SK-N-SH (cell line): ENCODE measurements around the gene TCHP. TPM values are rescaled to one million over a fixed set of nuclear protein-coding genes. Genes with fewer than 3 reads are reported as not detected.

Experiments used
- CTCF ChIA-PET: fragments of 300-600, 350-600 bp; formaldehyde crosslinking; extraction: SDS; loops from one replicate; lab custom pipeline; 2021; lab: Yijun Ruan, JAX
- POLR2A ChIA-PET: fragments of 350-600 bp; sonication (Branson Sonifier 250); formaldehyde crosslinking; extraction: SDS; loops from one replicate; lab custom pipeline; 2020; ENCODE audit warnings: antibody characterized with exemption, inconsistent platforms; lab: Yijun Ruan, JAX
- DNase-seq: peaks from one replicate; pipeline ENCODE4 v3.0.0; 2012
- H2AFZ ChIP-seq: fragments of 200-600 bp; sonication (generic); 2 replicates; pipeline ENCODE4 v1.8.1; 2016; ENCODE audit warnings: antibody characterized with exemption, mild to moderate bottlenecking, low read depth
- H3F3A ChIP-seq: fragments of 200-600 bp; sonication (generic); replicated peaks from 2 replicates; pipeline ENCODE3; 2016; ENCODE audit warnings: antibody characterized with exemption, mild to moderate bottlenecking; ENCODE audit not compliant: insufficient read depth
- H3K27ac ChIP-seq, 2 experiments: fragments of 200-500 bp in 1 of 2; fragments of 200-600 bp in 1 of 2; sonication (Bioruptor generic) in 1 of 2; sonication (generic), shearing (Covaris generic) in 1 of 2; 2 replicates each; pipeline versions ENCODE4 v1.5.1 to v1.6.1; 2014 to 2016; ENCODE audit warnings: low read depth in 2 of 2, inconsistent platforms in 1 of 2, low read length in 1 of 2, mild to moderate bottlenecking in 1 of 2, mixed read lengths in 1 of 2
- H3K27me3 ChIP-seq: fragments of 200-600 bp; sonication (generic), shearing (Covaris generic); 2 replicates; pipeline ENCODE4 v1.6.1; 2016; ENCODE audit warnings: mixed run types; ENCODE audit not compliant: insufficient read depth
- H3K36me3 ChIP-seq, 2 experiments: fragments of 200-500 bp in 1 of 2; fragments of 200-600 bp in 1 of 2; sonication (Bioruptor generic) in 1 of 2; sonication (generic) in 1 of 2; replicated peaks in 1 of 2; 2 replicates each; pipeline versions ENCODE3 to v1.5.1; 2014 to 2016; ENCODE audit warnings: low read length in 1 of 2, mild to moderate bottlenecking in 1 of 2; ENCODE audit not compliant: insufficient read depth in 2 of 2, control insufficient read depth in 1 of 2
- H3K4me1 ChIP-seq, 2 experiments: fragments of 200-500 bp in 1 of 2; fragments of 200-600 bp in 1 of 2; sonication (Bioruptor generic) in 1 of 2; sonication (generic), shearing (Covaris generic) in 1 of 2; 2 replicates each; pipeline versions ENCODE4 v1.5.1 to v1.6.1; 2014 to 2016; ENCODE audit warnings: low read depth in 1 of 2, low read length in 1 of 2, mixed run types in 1 of 2; ENCODE audit not compliant: insufficient read depth in 2 of 2, control insufficient read depth in 1 of 2
- H3K4me2 ChIP-seq: fragments of 200-600 bp; sonication (generic), shearing (Covaris generic); 2 replicates; pipeline ENCODE4 v1.6.1; 2017; ENCODE audit warnings: mixed run types
- H3K4me3 ChIP-seq, 2 experiments: fragments of 200-500 bp in 1 of 2; fragments of 200-600 bp in 1 of 2; sonication (Bioruptor generic) in 1 of 2; sonication (generic), shearing (Covaris generic) in 1 of 2; 2 replicates each; pipeline versions ENCODE4 v1.5.1 to v1.8.1; 2014 to 2016; ENCODE audit warnings: low read depth in 2 of 2, inconsistent platforms in 1 of 2, low read length in 1 of 2, mild to moderate bottlenecking in 1 of 2, mixed read lengths in 1 of 2, moderate library complexity in 1 of 2
- H3K79me2 ChIP-seq: fragments of 200-600 bp; sonication (generic); 2 replicates; pipeline ENCODE4 v1.8.1; 2017; ENCODE audit warnings: mild to moderate bottlenecking; ENCODE audit not compliant: insufficient read depth
- H3K9ac ChIP-seq: fragments of 200-600 bp; sonication (generic); 2 replicates; pipeline ENCODE4 v1.6.1; 2017; ENCODE audit warnings: mixed run types
- H3K9me2 ChIP-seq: fragments of 200-600 bp; sonication (generic); 2 replicates; pipeline ENCODE4 v1.6.1; 2017; ENCODE audit warnings: mixed run types
- H3K9me3 ChIP-seq: fragments of 200-600 bp; sonication (generic); 2 replicates; pipeline ENCODE4 v1.6.1; 2017; ENCODE audit warnings: mixed run types, mild to moderate bottlenecking, moderate library complexity
- H4K20me1 ChIP-seq: fragments of 200-600 bp; sonication (generic); 2 replicates; pipeline ENCODE4 v1.6.1; 2017; ENCODE audit warnings: mild to moderate bottlenecking, mixed run types; ENCODE audit not compliant: insufficient read depth
- ELF1 ChIP-seq: IDR thresholded peaks from 2 replicates; pipeline ENCODE4 v1.4.0; 2012
- EZH2phosphoT487 ChIP-seq: fragments of 200-600 bp; sonication (generic); IDR thresholded peaks from 2 replicates; pipeline ENCODE4 v1.6.1; 2017; ENCODE audit warnings: low read depth, mixed run types, mild to moderate bottlenecking, antibody characterized with exemption, moderate library complexity, borderline replicate concordance
- RFX5 ChIP-seq: IDR thresholded peaks from 2 replicates; pipeline ENCODE4 v1.6.1; 2012; ENCODE audit warnings: mild to moderate bottlenecking, improper control_type of control experiment, low read length
- SMC3 ChIP-seq: IDR thresholded peaks from 2 replicates; pipeline ENCODE4 v1.6.1; 2012; ENCODE audit warnings: low read depth, low read length, improper control_type of control experiment
- TAF1 ChIP-seq: IDR thresholded peaks from 2 replicates; pipeline ENCODE4 v1.6.1; 2012; ENCODE audit warnings: low read depth, mild to moderate bottlenecking, low read length, moderate library complexity, borderline replicate concordance
- TEAD4 ChIP-seq: IDR thresholded peaks from 2 replicates; pipeline ENCODE4 v1.4.0; 2012; ENCODE audit warnings: mild to moderate bottlenecking, borderline replicate concordance; ENCODE audit not compliant: insufficient read depth
- WGBS: methylation state at CpG from one replicate; pipeline ENCODE4 v1.1.6; 2017; ENCODE audit warnings: low lambda C conversion rate; 5-methylcytosine and 5-hydroxymethylcytosine counted together
- polyA plus RNA-seq, 3 experiments: library from polyadenylated mRNA; depleted of rRNA; stranded (reverse); fragments of >200 nt; gene quantifications; 2 replicates each; pipeline ENCODE4 v1.2.3, GENCODE V29; 2012
- TF ChIP-seq, protein P1 (sequence below): IDR thresholded peaks from 2 replicates; pipeline ENCODE4 v1.4.0; 2012; ENCODE audit warnings: low read depth, borderline replicate concordance
- TF ChIP-seq, protein P2 (sequence below): IDR thresholded peaks from 2 replicates; pipeline ENCODE4 v1.4.0; 2012; ENCODE audit warnings: low read depth

Gene TCHP
- polyA plus RNA-seq, 1 of the 3 experiments (the other 2 are of a cell fraction), result 37.3 TPM

DNA sequence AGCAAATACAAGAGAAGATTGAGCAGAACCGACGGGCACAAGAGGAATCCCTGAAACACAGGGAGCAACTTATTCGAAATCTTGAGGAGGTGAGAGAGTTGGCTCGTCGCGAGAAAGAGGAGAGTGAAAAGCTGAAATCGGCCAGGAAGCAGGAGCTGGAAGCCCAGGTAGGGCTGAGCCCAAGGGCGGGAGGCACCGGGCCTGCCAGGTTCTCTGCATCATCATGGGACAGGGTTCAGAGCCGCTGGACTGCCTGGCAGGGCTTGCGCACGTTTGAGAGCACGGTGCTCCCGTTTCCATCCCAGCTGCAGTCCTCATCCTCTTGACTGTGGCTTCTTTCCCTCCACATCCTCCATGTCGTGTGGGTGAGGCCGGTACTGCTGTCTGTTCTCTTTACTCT lies 14.4 kb downstream of the TCHP start:
- CTCF ChIA-PET, result interaction anchor here (0.9 kb wide), 1 partner anchor 973 kb away, joined by 3 read pairs; no protein-coding TSS in a partner anchor
- H3K79me2 ChIP-seq, result no peaks in the 10 kb centered on the region
- H3F3A ChIP-seq, result peaks cover 4% of the 10 kb centered on the region
- peaks cover 26 to 51% of the 10 kb centered on the region in 2 experiments for H3K36me3 ChIP-seq
- no peaks in the 10 kb centered on the region for H3K9me3 ChIP-seq
- 92% methylated on average over 14 of the region's 16 CpGs for WGBS
- DNase-seq, result no peak
- POLR2A ChIA-PET, result no interaction called here
- H3K27me3 ChIP-seq, result no peaks in the 10 kb centered on the region
- no peak overlapping the region for H3K4me2 ChIP-seq
- no peak for TF ChIP-seq RFX5
- no peak for TF ChIP-seq EZH2phosphoT487
- no peak for TF ChIP-seq SMC3
- no peak for TF ChIP-seq ELF1
- TF ChIP-seq, protein P1, sequence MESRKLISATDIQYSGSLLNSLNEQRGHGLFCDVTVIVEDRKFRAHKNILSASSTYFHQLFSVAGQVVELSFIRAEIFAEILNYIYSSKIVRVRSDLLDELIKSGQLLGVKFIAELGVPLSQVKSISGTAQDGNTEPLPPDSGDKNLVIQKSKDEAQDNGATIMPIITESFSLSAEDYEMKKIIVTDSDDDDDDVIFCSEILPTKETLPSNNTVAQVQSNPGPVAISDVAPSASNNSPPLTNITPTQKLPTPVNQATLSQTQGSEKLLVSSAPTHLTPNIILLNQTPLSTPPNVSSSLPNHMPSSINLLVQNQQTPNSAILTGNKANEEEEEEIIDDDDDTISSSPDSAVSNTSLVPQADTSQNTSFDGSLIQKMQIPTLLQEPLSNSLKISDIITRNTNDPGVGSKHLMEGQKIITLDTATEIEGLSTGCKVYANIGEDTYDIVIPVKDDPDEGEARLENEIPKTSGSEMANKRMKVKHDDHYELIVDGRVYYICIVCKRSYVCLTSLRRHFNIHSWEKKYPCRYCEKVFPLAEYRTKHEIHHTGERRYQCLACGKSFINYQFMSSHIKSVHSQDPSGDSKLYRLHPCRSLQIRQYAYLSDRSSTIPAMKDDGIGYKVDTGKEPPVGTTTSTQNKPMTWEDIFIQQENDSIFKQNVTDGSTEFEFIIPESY, result no peak
- no peak for TF ChIP-seq TAF1
- TF ChIP-seq, protein P2, sequence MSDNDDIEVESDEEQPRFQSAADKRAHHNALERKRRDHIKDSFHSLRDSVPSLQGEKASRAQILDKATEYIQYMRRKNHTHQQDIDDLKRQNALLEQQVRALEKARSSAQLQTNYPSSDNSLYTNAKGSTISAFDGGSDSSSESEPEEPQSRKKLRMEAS, result no peak
- no peak for TF ChIP-seq TEAD4
- H3K9ac ChIP-seq, result no peak overlapping the region
- H3K4me1 ChIP-seq, result peaks cover 0 to 23% of the 10 kb centered on the region in 2 experiments; a peak in 1 of 4 replicates
- no peak overlapping the region for H2AFZ ChIP-seq
- H3K9me2 ChIP-seq, result no peaks in the 10 kb centered on the region
- no peak overlapping the region for H3K27ac ChIP-seq
- no peak overlapping the region for H3K4me3 ChIP-seq
- no peaks in the 10 kb centered on the region for H4K20me1 ChIP-seq

DNA sequence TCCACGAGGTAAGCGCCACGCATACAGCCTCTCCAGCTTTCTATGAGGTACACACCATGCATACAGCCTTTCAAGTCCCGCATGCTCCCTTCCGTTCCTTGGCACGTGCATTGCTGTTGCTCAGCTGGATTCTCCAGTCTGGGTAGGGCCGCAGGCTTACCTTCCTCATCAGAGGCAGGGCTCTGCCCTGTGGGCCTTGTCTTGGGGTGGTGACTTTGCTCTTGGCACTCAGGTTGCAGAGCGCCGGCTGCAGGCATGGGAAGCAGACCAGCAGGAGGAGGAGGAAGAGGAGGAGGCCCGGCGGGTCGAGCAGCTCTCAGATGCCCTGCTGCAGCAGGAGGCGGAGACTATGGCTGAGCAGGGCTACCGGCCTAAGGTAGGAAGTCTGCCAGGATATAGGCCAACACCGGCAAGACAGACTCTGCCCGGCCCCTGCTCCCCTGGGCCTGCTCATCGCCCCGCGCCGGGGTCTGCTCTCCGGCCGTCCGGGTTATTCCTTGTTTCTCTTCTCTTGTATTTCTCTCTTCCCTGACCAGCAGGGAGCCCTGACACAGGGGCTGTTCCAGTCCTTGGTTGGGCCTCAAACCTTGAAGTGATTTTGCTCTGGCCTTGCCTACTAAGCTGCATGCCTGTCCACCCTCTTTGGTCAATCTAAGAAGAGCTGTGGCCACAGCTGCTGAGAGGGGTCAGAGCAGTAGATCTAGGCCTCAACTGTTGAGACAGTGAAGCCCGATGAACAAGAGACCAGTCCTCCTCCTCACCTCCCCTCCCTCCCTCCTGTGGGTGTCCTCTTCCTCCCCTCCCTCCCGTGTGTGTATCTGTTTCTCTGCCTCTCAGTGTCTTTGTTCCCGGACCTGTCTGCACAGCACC lies 15.3 kb downstream of the TCHP start:
- Histone ChIP-seq H3K4me1 (peaks cover 0 to 24% of the 10 kb centered on the region in 2 experiments; a peak in 1 of 4 replicates), H3K9ac (no peak overlapping the region), H3K27me3 (no peaks in the 10 kb centered on the region), H3K27ac (no peak overlapping the region), H3F3A (peaks cover 4% of the 10 kb centered on the region), H3K9me3 (no peaks in the 10 kb centered on the region), H3K4me3 (no peak overlapping the region), H2AFZ (no peak overlapping the region), H3K36me3 (peaks cover 28 to 51% of the 10 kb centered on the region in 2 experiments), H3K79me2 (no peaks in the 10 kb centered on the region), H3K9me2 (no peaks in the 10 kb centered on the region), H4K20me1 (no peaks in the 10 kb centered on the region), H3K4me2 (no peak overlapping the region)
- ChIA-PET CTCF (interaction anchor here (0.9 kb wide), 1 partner anchor 972 kb away, joined by 3 read pairs; no protein-coding TSS in a partner anchor), POLR2A (no interaction called here)
- TF ChIP-seq EZH2phosphoT487, result no peak
- WGBS, result 95% methylated on average over 26 of the region's 26 CpGs
- DNase-seq, result no peak
